Activated gamma-delta T cell treated with Interleukin-2 at 50 U/mL for 16 hours (primary cell): ENCODE measurements around the gene MAMDC2.
"Not testable (repeated sequence)": the region's sequence is repeated elsewhere in the genome, so short reads cannot be mapped to it uniquely, and the experiment has no call there.

ENCODE experiments used
- DNase-seq: peaks from one replicate; pipeline ENCODE4 v3.0.0-alpha.2; 2020

The MAMDC2 gene

DNA sequence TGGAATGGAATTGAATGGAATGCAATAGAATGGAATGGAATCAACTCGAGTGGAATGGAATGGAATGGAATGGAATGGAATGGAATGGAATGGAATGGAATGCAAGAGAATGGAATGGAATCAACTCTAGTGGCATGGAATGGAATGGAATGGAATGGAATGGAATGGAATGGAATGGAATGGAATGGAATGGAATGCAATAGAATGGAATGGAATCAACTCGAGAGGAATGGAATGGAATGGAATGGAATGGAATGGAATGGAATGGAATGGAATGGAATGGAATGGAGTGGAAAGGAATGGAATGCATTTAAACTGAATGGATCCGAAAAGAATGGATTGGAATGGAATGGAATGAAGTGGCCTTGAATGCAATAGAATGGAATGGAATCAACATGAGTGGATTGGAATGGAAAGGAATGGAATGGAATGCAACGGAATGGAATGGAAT lies 5.5 kb upstream of the MAMDC2 start:
- not testable (repeated sequence) for DNase-seq

DNA sequence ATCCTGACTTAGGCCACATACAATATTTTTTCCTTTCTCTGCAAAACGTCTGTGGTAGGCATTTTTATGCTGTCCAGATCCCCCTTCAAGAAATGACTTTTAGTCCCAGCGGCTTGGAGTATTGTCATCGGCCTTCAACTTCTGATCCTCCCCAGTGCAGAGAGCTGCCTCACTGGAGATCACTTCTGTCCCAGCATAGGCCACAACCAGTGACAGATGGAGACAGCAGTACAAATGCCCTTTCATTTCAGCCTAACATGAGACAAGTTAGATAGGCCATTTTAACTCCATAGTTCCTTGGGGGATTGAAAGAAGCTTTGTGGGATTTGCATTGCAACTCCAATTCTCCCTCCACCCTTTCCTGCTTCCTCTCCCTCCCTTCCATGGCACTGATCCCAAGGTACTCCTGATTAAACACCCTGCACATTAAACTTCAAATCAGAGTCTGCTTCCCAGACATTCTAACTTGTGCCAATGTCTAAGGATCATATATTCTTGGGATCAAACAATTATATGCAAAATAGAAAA lies 3.2 kb upstream of the MAMDC2 start:
- DNase-seq: no peak

DNA sequence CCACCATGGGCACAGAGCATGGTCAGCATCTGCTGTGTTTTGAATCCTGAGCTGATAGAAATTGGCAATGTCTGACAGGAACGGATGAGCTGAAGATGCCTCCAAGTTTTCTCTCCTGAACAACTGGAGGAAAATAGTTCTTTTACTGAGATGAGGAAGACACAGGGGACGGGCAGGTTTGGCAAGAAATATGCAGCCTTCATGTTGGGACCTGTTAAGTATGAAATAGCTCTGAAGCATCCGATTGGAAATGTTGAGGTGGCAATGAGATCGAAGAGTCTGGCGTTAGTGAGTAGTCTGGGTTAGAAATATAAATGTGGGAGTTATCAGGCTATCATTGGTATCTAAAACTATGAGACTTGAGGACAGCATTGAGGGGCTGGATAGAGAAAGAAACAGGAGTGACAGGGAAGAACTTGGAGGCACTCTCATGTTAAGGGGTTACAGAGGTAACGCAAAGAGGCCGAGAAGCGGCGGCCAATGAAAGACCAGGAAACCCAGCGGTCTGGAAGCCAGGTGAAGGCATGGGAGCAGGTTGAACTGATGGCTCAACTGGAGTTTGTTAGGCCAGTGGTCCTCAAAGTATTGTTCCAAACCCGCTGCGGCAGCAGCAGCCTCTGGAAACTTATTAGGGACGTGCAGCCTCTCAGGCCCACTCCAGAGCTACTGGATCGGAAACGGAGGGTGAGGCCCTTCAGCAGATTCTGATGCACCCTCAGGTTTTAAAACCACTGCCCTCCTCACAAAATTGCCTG lies 1.0 kb upstream of the MAMDC2 start:
- no peak for DNase-seq

DNA sequence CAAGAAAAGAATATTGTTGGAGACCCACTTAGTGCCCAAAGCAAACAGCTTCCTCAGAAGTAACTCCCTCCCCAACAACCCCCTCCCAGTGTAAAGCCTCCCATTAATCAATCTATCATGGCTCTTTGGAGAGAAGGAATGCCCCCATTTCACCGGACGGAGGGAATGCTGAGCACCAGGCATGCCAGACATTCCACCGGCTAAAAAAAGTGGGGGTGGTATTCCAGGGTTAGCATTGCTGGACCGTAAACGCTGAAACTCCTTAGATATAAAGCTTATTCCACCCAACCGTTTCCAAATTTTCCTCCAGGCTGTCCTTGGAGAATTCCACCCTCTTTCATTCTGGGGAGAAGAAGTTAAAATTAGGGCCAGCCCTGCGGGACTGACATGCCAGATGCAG lies 363 bp upstream of the MAMDC2 start:
- DNase-seq: no peak

DNA sequence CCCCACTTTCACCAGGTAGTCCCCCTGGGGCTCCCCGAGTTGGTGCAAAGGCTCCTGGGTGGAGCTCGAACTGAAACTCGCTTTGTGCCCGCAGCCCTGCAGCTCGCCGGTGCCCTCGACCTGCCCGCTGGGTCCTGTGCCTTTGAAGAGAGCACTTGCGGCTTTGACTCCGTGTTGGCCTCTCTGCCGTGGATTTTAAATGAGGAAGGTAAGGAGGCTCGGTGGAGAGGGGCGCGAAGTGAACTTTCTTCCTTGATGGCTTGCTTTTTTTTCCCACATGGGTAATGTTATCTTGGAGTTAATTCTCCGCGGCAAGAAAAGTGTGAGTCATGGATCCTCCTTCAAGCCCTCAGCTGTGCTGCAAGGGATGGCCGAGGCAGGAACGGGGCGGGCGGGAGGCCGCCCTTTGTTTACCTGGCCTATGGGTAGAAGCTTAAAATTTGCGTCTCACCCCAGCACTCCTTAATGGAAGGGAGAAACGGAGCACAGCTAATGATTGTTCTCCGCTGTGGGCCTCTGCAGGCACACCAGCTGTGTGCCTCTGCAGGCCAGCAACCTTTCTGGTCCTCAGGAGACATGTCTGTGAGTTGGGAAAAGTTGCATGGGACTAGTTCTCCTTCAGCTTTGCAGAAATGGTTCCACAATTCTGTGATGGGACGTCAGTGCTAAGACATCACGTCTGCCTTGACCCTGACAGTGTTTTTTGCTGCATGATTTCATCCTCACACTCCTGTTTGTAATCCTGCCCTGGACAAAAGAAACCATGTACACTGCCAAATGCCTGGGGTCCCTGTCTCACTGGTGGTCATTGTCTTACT lies 1.1 kb downstream of the MAMDC2 start:
- no peak for DNase-seq

DNA sequence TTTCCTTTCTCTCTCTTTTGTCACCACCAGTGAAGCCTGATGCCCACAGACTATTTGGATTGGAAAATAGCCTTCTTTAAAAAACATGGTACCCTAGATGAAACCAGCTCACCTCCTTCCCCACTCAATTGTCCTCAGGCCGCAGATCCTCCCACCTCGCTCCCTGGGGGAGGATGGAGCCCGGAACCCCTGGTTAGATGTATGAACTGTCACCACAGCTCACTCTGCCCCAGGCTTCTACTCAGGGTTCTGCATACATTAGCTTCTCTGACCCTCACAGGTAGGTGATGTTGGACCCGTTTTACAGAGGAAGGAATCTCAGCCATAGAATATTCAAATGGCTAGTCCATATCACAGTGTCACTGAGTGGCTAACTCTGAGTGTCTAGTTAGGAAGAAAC lies 1.8 kb downstream of the MAMDC2 start:
- no peak for DNase-seq

DNA sequence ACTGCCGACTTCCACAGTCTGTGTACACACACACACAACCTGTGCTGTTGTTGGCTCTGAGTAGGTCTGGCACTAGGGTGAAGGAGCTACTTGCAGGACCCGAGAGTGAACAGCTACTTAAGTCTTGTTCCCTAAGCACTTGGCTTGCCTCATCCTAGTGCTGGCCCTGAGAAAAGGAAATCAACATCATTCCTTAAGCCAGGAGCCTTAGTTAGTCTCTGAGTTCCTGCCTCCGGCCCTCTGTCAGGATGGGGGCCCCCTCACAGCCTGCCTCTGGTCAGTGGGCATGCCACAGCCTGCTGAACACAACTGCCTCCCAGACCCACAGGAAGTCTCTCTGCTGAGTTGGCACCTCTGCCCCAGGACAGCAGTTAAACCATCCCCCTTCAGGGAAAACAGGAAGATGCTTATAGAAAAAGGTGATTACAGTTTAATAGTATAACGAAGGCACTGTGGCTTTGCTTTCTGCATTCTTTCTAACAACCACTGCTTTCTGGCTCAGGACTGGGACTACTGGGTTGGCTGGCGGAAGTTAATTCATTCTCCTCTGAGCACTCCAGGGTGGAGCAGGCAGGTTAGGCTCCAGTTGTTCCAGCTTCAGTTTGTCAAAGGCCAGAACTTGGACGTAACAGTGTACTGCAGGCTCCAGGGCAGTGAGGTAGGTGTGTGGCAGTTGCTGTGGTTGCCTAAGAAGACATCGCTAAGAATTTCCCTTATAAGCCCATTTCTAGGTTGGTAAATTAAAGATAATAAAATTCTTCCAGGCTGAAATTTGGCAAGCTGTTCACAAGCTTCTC lies 2.8 kb downstream of the MAMDC2 start:
- DNase-seq: no peak

DNA sequence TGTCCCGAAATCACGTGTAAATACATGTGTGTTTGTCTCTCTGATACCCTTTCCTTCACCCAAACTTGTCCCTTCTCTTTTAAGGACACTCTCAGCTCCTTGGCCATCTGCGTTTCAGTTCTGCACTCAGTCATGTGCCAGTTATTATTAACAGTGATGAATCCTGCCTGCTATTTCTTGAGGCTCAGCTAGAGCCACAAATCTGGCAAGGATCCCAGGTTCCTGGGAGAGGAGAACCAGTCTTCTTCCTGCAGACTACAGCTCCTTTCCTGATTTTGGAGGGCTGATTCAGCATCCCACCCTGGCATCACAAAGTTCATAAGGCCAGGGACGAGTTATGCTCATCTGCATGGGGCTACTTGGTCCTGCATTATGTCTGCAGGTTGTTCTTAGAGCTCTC lies 5.6 kb downstream of the MAMDC2 start:
- DNase-seq: no peak

DNA sequence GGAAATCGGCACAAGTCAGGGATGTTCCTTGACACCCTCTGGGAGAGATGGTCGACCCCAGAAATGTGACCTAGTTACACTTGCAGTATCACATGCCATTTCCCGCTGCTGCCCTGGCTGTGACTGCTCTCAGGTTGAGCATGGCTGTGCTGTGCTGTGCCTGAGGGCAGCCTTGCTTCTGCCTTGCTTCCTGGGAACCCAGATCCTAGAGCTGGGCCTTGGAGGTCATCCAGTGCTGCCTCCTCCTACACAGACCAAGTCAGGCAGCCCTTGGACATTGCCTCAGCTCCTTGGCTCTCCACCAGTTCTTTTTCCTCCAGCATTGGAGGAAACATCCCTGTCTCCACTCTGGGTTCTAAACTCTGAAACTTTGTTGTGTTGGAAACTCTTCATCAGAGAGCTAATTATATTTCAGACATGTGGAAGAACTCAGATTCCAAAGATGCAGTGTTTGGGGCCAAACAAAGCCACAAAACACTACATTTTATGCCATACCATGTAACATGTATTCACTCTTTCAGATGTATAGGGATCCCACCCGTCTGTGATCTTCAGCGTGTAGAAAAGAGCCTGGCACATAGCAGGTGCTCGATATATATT lies 6.1 kb downstream of the MAMDC2 start:
- DNase-seq: no peak

DNA sequence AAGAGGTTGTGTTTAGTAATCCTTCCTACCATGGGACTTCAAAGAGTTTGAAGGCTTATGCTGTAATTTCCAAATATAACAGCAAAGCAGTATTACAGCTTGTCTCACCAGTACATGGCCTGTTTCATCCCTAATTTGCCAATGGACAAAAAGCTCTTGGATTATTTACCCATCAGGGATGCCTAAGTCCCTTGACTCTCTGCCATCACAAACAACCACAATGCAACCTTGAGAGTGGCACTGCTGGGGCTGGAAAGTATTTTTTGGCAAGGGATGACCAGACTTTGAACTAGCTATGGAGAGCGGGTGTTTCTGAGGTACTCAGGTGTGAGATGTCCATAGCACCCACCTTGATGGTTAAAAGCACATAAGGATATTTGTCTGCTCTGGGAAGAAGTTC lies 9.1 kb downstream of the MAMDC2 start:
- DNase-seq: no peak

DNA sequence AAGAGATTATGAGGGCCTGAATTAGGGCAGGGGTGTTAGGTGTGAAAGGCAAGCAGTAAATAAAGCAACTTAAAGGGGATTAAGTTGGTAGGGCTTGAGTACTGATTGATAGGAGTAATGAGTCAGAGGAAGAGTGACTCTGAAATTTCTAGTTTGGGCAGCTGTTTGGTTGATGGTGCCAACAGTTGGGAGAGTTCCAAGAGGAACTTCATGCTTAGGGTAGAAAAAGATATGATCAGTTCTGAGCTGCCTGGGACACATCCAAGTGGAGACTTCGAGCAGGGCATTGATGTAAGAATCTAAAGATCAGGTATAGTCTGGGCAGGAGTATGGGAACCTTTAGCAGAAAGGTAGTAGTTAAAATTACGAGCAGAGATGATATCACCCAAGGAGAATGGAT lies 10.2 kb downstream of the MAMDC2 start:
- no peak for DNase-seq

DNA sequence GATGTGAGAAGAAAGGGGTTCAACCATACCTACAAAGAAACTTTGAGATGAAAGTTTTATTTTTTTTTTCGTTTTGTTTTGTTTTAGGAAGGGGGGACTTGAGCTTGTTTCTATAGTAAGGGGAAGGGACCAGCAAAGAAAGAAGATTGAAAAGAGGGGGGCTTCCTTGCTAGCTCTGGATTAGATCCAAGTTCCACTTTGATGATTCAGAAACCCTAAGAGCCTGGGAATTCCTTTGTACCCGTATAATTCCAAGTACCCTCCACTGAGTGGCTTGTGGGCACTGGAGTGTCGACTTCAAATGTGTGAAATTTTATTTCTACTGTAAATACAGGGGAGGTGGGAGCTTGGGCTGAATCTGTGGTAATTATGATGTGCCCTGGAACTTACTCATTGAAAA lies 10.9 kb downstream of the MAMDC2 start:
- no peak for DNase-seq

DNA sequence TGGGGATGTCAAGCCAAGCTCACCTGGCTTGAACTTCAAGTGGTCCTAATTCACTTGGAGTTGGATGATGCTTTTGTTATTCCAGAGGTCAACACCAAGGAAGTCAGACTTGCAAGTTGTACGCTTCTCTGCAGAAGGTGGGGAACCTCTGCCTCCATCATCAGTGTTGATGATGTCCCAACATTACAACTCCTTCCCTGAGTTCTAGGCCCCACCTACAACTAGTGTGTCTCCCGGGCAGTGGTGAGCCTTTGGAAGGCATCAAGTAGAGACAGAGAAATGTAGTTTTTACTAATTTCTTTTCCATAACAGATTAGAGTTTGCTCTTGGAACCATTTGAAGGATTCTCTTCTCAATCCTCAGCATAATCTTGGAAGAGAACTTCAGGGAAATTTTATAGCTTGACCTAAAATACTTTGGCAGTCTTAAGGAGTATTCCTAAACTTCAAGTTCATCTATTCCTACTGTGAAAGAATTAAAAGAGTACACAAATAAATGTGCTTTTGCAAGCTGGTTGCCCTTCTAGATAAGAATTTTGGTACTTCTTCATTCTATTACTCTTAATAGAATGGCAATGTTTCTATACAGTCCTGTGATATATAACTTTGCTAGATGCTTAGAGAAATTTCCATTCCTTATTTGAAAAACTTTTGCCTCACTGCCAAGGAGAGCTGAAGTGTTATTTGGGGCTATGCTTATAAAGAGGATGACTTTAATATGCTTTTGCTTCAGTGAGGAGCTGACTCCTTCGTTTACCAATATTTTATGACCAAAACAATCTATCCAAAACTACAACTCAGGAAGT lies 12.0 kb downstream of the MAMDC2 start:
- no peak for DNase-seq

DNA sequence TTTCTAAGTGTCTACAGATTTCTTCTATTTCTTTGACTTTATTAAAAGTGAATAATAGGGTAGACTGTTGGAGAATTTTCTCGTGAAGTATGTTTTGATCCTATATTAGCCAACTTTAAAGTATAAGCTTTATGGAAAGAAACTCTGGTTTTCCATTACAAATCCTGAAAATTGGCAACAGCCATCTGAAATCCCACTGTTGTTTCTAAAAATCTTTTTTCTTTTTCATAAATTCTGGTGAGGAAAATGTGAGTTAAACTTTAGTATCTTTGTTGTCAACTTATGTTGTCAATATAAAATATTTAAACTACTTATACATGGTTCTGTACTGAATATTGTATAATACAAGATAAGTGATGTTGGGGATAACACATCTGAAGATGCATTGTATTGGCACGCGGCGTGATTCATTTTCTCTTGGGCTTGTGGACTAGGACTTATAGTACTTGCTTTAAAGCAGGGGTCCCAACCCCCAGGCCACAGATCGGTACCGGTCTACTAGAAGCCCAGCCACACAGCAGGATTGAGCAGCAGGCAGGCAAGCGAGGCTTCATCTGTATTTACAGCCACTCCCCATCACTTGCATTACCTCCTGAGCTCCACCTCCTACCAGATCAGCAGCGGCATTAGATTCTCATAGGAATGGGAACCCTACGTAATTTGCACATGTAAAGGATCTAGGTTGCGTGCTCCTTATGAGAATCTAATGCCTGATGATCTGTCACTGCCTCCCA lies 12.7 kb downstream of the MAMDC2 start:
- DNase-seq: no peak

DNA sequence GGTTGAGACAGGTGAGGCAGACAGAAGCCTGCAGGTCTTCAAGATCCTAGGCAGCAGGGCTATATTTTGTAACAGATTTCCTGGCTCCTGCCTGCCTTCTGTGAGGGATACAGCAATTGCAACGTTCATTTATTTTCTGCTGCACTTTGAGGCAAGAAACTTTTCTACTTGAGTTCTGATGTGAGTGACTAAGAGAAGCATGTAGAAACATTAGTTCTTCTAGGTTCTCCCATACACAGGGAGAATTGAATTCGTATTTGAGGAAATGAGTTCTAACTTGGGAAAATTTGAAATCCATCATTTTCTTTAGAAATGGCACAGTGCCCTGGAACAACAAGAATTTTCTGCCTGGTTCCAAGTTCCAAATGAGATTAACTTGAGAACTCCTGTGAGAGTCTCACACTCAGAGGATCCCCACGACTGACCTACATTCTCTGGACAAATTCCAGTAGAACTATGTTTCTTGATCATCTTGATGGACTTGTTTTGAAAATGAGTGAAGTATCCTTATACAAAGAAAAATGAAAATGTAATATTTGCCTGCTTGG lies 15.0 kb downstream of the MAMDC2 start:
- DNase-seq: no peak

DNA sequence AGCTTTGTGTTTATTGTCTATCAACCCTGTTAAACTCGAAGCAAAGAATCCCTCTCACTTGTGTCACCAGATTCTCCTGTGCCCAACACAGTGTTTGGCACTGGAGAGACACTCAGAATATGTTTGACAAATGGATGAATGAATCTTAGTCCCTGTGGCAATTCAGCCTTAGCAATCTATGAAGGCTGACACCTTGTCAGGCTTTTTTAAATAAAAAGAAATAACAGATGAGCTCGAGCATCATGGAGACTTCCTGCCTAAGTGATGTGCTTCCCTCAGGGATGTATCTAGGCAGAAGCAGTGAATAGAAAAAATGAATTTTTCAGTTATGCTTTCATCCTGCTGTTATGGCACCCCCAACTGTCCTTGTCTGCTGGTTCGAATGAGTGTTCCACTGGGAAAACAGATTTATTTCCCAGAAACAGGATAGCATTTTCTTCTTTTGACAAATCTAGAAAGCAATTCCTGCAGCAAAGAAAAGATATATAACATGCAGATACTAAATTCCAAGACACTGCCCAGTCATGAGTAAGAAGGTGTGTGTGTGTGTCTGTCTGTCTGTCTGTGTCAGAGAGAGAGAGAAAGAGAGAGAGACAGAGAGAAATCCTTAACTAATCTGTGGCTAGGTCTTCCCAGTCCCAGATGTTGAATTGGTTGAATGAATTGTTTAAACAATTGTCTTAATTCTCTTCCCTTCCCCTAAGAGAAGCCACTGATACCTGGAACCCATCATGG lies 16.7 kb downstream of the MAMDC2 start:
- DNase-seq: no peak

DNA sequence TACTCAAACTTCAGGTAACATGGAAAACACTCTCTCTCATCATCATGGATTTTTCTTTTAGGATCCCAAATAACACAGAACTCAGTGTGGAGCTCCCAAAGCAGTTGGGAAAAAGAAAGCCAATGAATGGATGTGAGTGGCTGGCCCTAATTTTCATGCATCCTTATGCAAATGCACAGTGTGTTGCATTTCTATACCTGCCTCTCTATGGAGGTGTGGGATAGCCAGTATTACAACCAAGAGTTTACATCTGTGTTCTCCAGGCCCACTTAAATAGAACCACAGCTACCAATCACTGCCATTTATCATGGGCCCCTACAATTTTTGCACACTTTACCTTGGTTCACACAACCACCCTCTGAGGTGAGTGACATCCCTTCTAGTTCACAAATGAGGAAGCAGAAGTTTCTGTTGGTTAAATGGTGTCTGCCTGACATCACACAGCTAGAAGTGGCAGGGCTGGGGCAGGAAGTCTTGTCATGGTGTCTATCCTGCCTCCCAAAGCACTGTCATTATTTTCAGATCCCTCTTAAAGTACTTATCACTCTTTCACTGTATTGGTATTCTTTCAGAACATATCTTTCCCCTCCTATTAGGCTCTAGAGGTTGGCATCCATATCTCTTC lies 17.3 kb downstream of the MAMDC2 start:
- no peak for DNase-seq

DNA sequence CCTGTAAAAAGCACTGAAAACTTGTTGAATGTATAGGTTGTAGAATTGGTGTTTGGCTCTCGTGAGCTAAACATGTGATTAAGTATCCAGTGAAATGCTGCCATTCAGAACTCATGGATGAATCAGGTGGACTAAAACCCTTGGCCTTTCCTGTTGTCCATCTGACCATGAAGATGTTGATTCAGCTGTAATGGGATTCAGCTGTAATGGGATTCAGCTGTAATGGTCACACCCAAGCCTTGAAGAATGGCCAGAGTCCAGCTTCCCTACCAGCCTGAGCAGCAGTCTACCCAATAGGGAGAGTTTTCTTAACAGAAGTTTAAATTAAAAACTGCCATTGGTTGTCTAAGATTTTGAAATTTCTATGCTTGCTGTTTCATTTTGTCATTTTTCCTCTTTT lies 18.1 kb downstream of the MAMDC2 start:
- no peak for DNase-seq

DNA sequence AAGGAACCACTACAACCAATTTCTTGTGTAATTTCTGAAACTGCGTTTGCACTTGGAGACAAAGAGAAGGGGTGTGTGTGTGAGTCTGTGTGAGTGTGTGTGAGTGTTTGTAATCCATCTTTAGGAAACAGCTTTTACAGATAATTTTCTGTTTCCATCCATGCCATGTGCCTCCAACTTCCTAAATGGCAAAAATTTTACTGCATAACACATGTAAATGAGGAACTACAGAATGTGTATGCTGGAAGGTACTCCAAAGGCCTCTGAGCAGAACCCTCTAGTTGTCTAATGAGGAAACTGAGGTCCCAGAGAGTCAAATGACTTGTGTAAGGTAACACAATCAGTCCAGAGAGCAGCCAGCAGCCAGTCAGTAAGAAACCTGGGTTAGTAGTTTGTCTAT lies 20.8 kb downstream of the MAMDC2 start:
- DNase-seq: no peak

DNA sequence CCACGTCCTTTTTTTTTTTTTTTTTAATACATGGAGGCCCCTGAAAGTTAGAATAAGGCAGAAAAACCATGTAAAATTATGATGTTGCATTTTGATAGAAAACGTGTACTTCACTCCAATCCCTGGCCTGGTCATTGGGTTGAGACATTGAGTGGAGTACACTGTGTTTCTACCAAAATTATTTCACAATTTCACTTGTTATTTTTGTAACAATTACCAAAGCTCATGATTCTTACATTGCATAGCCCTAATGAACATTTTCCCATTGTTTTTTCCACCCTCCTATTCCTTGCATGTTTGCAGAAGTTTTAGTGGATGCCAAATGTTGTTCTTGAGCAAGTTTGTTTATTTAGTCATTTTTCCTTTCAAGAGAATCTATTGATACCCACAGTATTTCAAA lies 21.9 kb downstream of the MAMDC2 start:
- DNase-seq: no peak
